GM12878 (cell line): ENCODE data around the gene CCDC91. TPM values are rescaled to one million over a fixed set of nuclear protein-coding genes. Genes with fewer than 3 reads are reported as not detected.
A peak's percentile ranks its signal among the peaks of the same experiment; 100 is the strongest.

ENCODE experiments used
- ATAC-seq: fragments of 200-7000 bp; cut with Tn5 transposase; 3 replicates; pipeline ENCODE4 v1.9.1; 2020; ENCODE audit warnings: mild to moderate bottlenecking, moderate library complexity
- BruUV-seq: library from RNA; stranded (reverse); fragments of 400-500 nt; replicated peaks from 2 replicates; lab custom pipeline; 2021; lab: Mats Ljungman, UMichigan
- CTCF ChIA-PET: fragments of 300-600 bp; sonication (Branson Sonifier 250); formaldehyde crosslinking; extraction: SDS; loops from one replicate; lab custom pipeline; 2021; ENCODE audit warnings: inconsistent platforms; lab: Yijun Ruan, JAX
- POLR2A ChIA-PET: fragments of 350-600 bp; formaldehyde crosslinking; extraction: SDS; loops from one replicate; lab custom pipeline; 2021; ENCODE audit warnings: inconsistent platforms; lab: Charles Lee
- RAD21 ChIA-PET: fragments of 300-600 bp; sonication (Branson Sonifier 250); formaldehyde crosslinking; loops from one replicate; lab custom pipeline; 2023; ENCODE audit warnings: antibody characterized with exemption; ENCODE audit not compliant: unreplicated experiment; lab: Charles Lee
- SMC1A ChIA-PET: fragments of 300-600 bp; sonication (Branson Sonifier 250); formaldehyde crosslinking; loops from one replicate; lab custom pipeline; 2023; ENCODE audit not compliant: unreplicated experiment, uncharacterized antibody; lab: Charles Lee
- DNase-seq: peaks from one replicate; pipeline ENCODE4 v3.0.0-alpha.2; 2011; ENCODE audit warnings: low read depth, low spot score
- FAIRE-seq: peaks from 3 replicates; lab custom pipeline; 2011; peaks lifted over from hg19 to GRCh38; lab: Jason Lieb, UNC
- H2AFZ ChIP-seq: 2 replicates; pipeline ENCODE4 v1.6.0; 2011; ENCODE audit warnings: low read depth, low read length, control low read depth; ENCODE audit not compliant: control insufficient read depth
- H3K27ac ChIP-seq: 2 replicates; pipeline ENCODE4 v1.5.1; 2011; ENCODE audit warnings: control low read depth; ENCODE audit not compliant: control insufficient read depth, insufficient read depth
- H3K27me3 ChIP-seq, 2 experiments: replicated peaks in 1 of 2; 2 replicates each; pipeline versions ENCODE4 v1.6.0 to v1.6.1; 2011; ENCODE audit warnings: low read length in 1 of 2; ENCODE audit not compliant: control insufficient read depth in 2 of 2, insufficient read depth in 2 of 2
- H3K36me3 ChIP-seq, 2 experiments: 2 replicates each; pipeline ENCODE4 v1.5.1; 2011; ENCODE audit warnings: low read length in 1 of 2; ENCODE audit not compliant: control insufficient read depth in 2 of 2, insufficient read depth in 2 of 2
- H3K4me1 ChIP-seq: 2 replicates; pipeline ENCODE4 v1.6.1; 2011; ENCODE audit warnings: mild to moderate bottlenecking, low read length, moderate library complexity, mixed read lengths; ENCODE audit not compliant: control insufficient read depth, insufficient read depth
- H3K4me2 ChIP-seq: 2 replicates; pipeline ENCODE4 v1.6.0; 2011; ENCODE audit warnings: control low read depth; ENCODE audit not compliant: control insufficient read depth, insufficient read depth
- H3K4me3 ChIP-seq: fragments of 200-600 bp; sonication (generic); 2 replicates; pipeline ENCODE4 v1.5.1; 2016
- H3K79me2 ChIP-seq: 2 replicates; pipeline ENCODE4 v1.6.0; 2011; ENCODE audit warnings: low read length; ENCODE audit not compliant: control insufficient read depth, insufficient read depth
- H3K9ac ChIP-seq: 2 replicates; pipeline ENCODE4 v1.8.0; 2011; ENCODE audit warnings: low read length, control low read depth, mixed read lengths; ENCODE audit not compliant: control insufficient read depth, insufficient read depth
- H3K9me3 ChIP-seq: replicated peaks from 3 replicates; pipeline ENCODE4 v1.5.1; 2011; ENCODE audit warnings: mild to moderate bottlenecking, low read length; ENCODE audit not compliant: control insufficient read depth, insufficient read depth
- H4K20me1 ChIP-seq: 2 replicates; pipeline ENCODE4 v1.6.0; 2011; ENCODE audit not compliant: control insufficient read depth, insufficient read depth
- ATF7 ChIP-seq: fragments of 450-650 bp; IDR thresholded peaks from 2 replicates; pipeline ENCODE4 v1.6.1; 2016; ENCODE audit warnings: low read depth, mild to moderate bottlenecking
- BMI1 ChIP-seq: fragments of 450-650 bp; IDR thresholded peaks from 2 replicates; pipeline ENCODE4 v1.6.1; 2016; ENCODE audit warnings: mild to moderate bottlenecking, moderate library complexity, borderline replicate concordance
- CBX5 ChIP-seq: sonication (generic); IDR thresholded peaks from 2 replicates; pipeline ENCODE4 v1.6.1; 2016; ENCODE audit warnings: low read depth, moderate library complexity, mild to moderate bottlenecking, inconsistent platforms
- CREM ChIP-seq: IDR thresholded peaks from 2 replicates; pipeline ENCODE4 v1.6.1; 2014; ENCODE audit warnings: antibody characterized with exemption, low read depth
- ELK1 ChIP-seq: IDR thresholded peaks from 2 replicates; pipeline ENCODE4 v1.6.1; 2012; ENCODE audit warnings: low read depth, low read length, improper control_type of control experiment
- EZH2 ChIP-seq: IDR thresholded peaks from 2 replicates; pipeline ENCODE4 v1.6.1; 2012; ENCODE audit warnings: low read depth, mild to moderate bottlenecking, control low read depth, inconsistent platforms, low read length, borderline replicate concordance; ENCODE audit not compliant: control insufficient read depth
- HCFC1 ChIP-seq: fragments of 150-350 bp; IDR thresholded peaks from 2 replicates; pipeline ENCODE4 v1.6.1; 2014; ENCODE audit warnings: low read length
- MLLT1 ChIP-seq: fragments of 450-650 bp; IDR thresholded peaks from 2 replicates; pipeline ENCODE4 v1.6.1; 2016; ENCODE audit warnings: mild to moderate bottlenecking
- NR2F1 ChIP-seq: fragments of 450-650 bp; conservative IDR thresholded peaks from 2 replicates; pipeline ENCODE4 v1.6.1; 2017; ENCODE audit warnings: mild to moderate bottlenecking
- SIX5 ChIP-seq: IDR thresholded peaks from 2 replicates; pipeline ENCODE4 v1.6.1; 2011; ENCODE audit warnings: mild to moderate bottlenecking, low read depth, low read length, moderate library complexity; ENCODE audit not compliant: severe bottlenecking
- STAT1 ChIP-seq: fragments of 450-650 bp; conservative IDR thresholded peaks from 2 replicates; pipeline ENCODE4 v1.6.1; 2014; ENCODE audit warnings: antibody characterized with exemption, mild to moderate bottlenecking
- TBL1XR1 ChIP-seq: IDR thresholded peaks from 2 replicates; pipeline ENCODE4 v1.6.1; 2012; ENCODE audit warnings: low read depth, low read length, improper control_type of control experiment
- ZNF207 ChIP-seq: fragments of 450-650 bp; IDR thresholded peaks from 2 replicates; pipeline ENCODE4 v1.6.1; 2014; ENCODE audit warnings: antibody characterized with exemption, mild to moderate bottlenecking, borderline replicate concordance
- WGBS: methylation state at CpG from one replicate; pipeline ENCODE4 v1.1.6; 2016; ENCODE audit warnings: low lambda C conversion rate; ENCODE audit not compliant: insufficient replicate concordance, insufficient coverage; ENCODE audit errors: missing lambda C conversion rate; 5-methylcytosine and 5-hydroxymethylcytosine counted together
- in situ Hi-C: fragments of 300-500 bp; cut with MboI; formaldehyde crosslinking; loops from 9 replicates; pipeline ENCODE4 v1.14.3; 2018; ENCODE audit warnings: mixed read lengths
- intact Hi-C: fragments of 100-400 bp; cut with micrococcal nuclease; formaldehyde crosslinking; loops from one replicate; pipeline ENCODE4 v1.14.2; 2022; ENCODE audit not compliant: unreplicated experiment
- polyA plus RNA-seq, 11 experiments: library from polyadenylated mRNA; depleted of rRNA in 4 of 11; unstranded in 6 of 11; stranded (reverse) in 5 of 11; fragments of >200 nt; fragmentation: Nextera tagmentation in 4 of 11; fragmentation: Illumina TruSeq in 1 of 11; extraction: Ambion mirVana in 4 of 11; extraction: Trizol in 1 of 11; gene quantifications; 1 replicate in 1 of 11; 2 replicates in 10 of 11; pipeline versions ENCODE4 v1.2.1 to v1.2.3, GENCODE V29; 2011 to 2016; ENCODE audit warnings: inconsistent platforms in 2 of 11, missing spikeins in 2 of 11, low read depth in 1 of 11
- total RNA-seq, 4 experiments: library from RNA; depleted of rRNA in 3 of 4; stranded (reverse); fragments of >200 nt in 3 of 4; fragmentation: Illumina TruSeq in 1 of 4; extraction: Trizol in 1 of 4; gene quantifications; 2 replicates each; pipeline versions ENCODE4 v1.2.1 to v1.2.3, GENCODE V29; 2013 to 2021
- TF ChIP-seq, protein P1 (sequence below): fragments of 450-650 bp; IDR thresholded peaks from 2 replicates; pipeline ENCODE4 v1.6.1; 2014; ENCODE audit warnings: mild to moderate bottlenecking
- TF ChIP-seq, protein P2 (sequence below): fragments of 450-650 bp; IDR thresholded peaks from 2 replicates; pipeline ENCODE4 v1.6.1; 2017; ENCODE audit warnings: mild to moderate bottlenecking, moderate library complexity

Gene CCDC91
- total and polyA plus RNA-seq, 10 of the 15 experiments (the other 5 are each of a cell fraction or from before 2014, with no cell fraction given): 6.1 to 24.9 (median 16.5) TPM

- TF ChIP-seq ATF7 (peak; percentile 82), NR2F1 (peak; percentile 37; the same call in 1 of the 2 replicates), ELK1 (no peak)
- TF ChIP-seq, protein P1, sequence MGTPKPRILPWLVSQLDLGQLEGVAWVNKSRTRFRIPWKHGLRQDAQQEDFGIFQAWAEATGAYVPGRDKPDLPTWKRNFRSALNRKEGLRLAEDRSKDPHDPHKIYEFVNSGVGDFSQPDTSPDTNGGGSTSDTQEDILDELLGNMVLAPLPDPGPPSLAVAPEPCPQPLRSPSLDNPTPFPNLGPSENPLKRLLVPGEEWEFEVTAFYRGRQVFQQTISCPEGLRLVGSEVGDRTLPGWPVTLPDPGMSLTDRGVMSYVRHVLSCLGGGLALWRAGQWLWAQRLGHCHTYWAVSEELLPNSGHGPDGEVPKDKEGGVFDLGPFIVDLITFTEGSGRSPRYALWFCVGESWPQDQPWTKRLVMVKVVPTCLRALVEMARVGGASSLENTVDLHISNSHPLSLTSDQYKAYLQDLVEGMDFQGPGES: no peak
- TF ChIP-seq, protein P2, sequence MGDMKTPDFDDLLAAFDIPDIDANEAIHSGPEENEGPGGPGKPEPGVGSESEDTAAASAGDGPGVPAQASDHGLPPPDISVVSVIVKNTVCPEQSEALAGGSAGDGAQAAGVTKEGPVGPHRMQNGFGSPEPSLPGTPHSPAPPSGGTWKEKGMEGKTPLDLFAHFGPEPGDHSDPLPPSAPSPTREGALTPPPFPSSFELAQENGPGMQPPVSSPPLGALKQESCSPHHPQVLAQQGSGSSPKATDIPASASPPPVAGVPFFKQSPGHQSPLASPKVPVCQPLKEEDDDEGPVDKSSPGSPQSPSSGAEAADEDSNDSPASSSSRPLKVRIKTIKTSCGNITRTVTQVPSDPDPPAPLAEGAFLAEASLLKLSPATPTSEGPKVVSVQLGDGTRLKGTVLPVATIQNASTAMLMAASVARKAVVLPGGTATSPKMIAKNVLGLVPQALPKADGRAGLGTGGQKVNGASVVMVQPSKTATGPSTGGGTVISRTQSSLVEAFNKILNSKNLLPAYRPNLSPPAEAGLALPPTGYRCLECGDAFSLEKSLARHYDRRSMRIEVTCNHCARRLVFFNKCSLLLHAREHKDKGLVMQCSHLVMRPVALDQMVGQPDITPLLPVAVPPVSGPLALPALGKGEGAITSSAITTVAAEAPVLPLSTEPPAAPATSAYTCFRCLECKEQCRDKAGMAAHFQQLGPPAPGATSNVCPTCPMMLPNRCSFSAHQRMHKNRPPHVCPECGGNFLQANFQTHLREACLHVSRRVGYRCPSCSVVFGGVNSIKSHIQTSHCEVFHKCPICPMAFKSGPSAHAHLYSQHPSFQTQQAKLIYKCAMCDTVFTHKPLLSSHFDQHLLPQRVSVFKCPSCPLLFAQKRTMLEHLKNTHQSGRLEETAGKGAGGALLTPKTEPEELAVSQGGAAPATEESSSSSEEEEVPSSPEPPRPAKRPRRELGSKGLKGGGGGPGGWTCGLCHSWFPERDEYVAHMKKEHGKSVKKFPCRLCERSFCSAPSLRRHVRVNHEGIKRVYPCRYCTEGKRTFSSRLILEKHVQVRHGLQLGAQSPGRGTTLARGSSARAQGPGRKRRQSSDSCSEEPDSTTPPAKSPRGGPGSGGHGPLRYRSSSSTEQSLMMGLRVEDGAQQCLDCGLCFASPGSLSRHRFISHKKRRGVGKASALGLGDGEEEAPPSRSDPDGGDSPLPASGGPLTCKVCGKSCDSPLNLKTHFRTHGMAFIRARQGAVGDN: peak; percentile 36; the same call in 1 of the 2 replicates
These were observed 307.7 kb downstream of the CCDC91 start (continued) for GRCh38 chr12:28497889-28498411.

GRCh38 chr12:28498850-28499249, 308.6 kb downstream of the CCDC91 start:
- H4K20me1 ChIP-seq: no peaks in the 10 kb centered on the region
- no peak overlapping the region for H2AFZ ChIP-seq
- H3K27ac ChIP-seq: no peak overlapping the region
- no peaks in the 10 kb centered on the region; the same call in 2 of the 3 replicates for H3K9me3 ChIP-seq
- intact Hi-C loops: no loop called here
- DNase-seq (no peak), FAIRE-seq (no peak), ATAC-seq (no peak)
- no peak for TF ChIP-seq CREM
- TF ChIP-seq EZH2: no peak
- TF ChIP-seq STAT1: no peak
- no peak for TF ChIP-seq ZNF207
- no peak for TF ChIP-seq SIX5
- no peak for TF ChIP-seq BMI1
- no peak for TF ChIP-seq CBX5
- no peak for TF ChIP-seq MLLT1
- TF ChIP-seq TBL1XR1: no peak
- TF ChIP-seq HCFC1: no peak
- BruUV-seq: no TSS peak
- no peak overlapping the region for H3K4me3 ChIP-seq
- SMC1A ChIA-PET: interaction anchor here (0.5 to 0.9 kb wide), 4 partner anchors 8 to 109 kb away, joined by 3 to 4 read pairs (median 3); no protein-coding TSS in a partner anchor
- 95% methylated on average over 1 of the region's 1 CpG for WGBS
- H3K4me2 ChIP-seq: no peak overlapping the region
- POLR2A ChIA-PET: no interaction called here
- H3K79me2 ChIP-seq: no peaks in the 10 kb centered on the region
- H3K36me3 ChIP-seq: no peaks in the 10 kb centered on the region
- RAD21 ChIA-PET: no interaction called here
- no peak overlapping the region for H3K9ac ChIP-seq
- CTCF ChIA-PET: interaction anchor here (1.3 kb wide), 1 partner anchor 9 kb away, joined by 3 read pairs; no protein-coding TSS in a partner anchor
- in situ Hi-C loops: no loop called here
- H3K4me1 ChIP-seq: peaks cover 5% of the 10 kb centered on the region; the same call in 1 of the 2 replicates
- H3K27me3 ChIP-seq: no peaks in the 10 kb centered on the region
